ENCODE results near the gene NLGN1.
"Not testable (repeated sequence)": the region's sequence is repeated elsewhere in the genome, so short reads cannot be mapped to it uniquely, and the experiment has no call there.

NLGN1 gene

GRCh38 chr3:173439004-173439403 is 41.5 kb downstream of the NLGN1 start:
- no peak for DNase-seq

- DNase-seq, result no peak
These were observed 43.0 kb downstream of the NLGN1 start for GRCh38 chr3:173440514-173440913.

- DNase-seq, result not testable (repeated sequence)
These were observed 54.0 kb downstream of the NLGN1 start for GRCh38 chr3:173451561-173451960.

GRCh38 chr3:173463250-173463649 is 65.7 kb downstream of the NLGN1 start:
- DNase-seq, result no peak

GRCh38 chr3:173465112-173465511 is 67.6 kb downstream of the NLGN1 start:
- DNase-seq, result no peak

GRCh38 chr3:173465898-173466678 is 68.5 kb downstream of the NLGN1 start:
- no peak for DNase-seq

GRCh38 chr3:173467501-173467900 is 70.0 kb downstream of the NLGN1 start:
- no peak for DNase-seq

- no peak for DNase-seq
These were observed 75.7 kb downstream of the NLGN1 start for GRCh38 chr3:173473237-173473636.

GRCh38 chr3:173479301-173479700 is 81.8 kb downstream of the NLGN1 start:
- no peak for DNase-seq

- no peak for DNase-seq
These were observed 104.5 kb downstream of the NLGN1 start for GRCh38 chr3:173501931-173502489.

- peak; percentile 34 for DNase-seq
These were observed 105.5 kb downstream of the NLGN1 start for GRCh38 chr3:173502983-173503568.

- DNase-seq, result no peak
These were observed 113.0 kb downstream of the NLGN1 start for GRCh38 chr3:173510565-173510964.

- no peak for DNase-seq
These were observed 115.6 kb downstream of the NLGN1 start for GRCh38 chr3:173513123-173513522.

GRCh38 chr3:173529062-173529711 is 131.6 kb downstream of the NLGN1 start:
- peak; percentile 36 for DNase-seq

- no peak for DNase-seq
These were observed 134.1 kb downstream of the NLGN1 start for GRCh38 chr3:173531602-173532001.

GRCh38 chr3:173538410-173538809 is 140.9 kb downstream of the NLGN1 start:
- no peak for DNase-seq

- DNase-seq, result not testable (repeated sequence)
These were observed 148.0 kb downstream of the NLGN1 start for GRCh38 chr3:173545590-173545989.

GRCh38 chr3:173547070-173547469 is 149.5 kb downstream of the NLGN1 start:
- no peak for DNase-seq

GRCh38 chr3:173548261-173548660 is 150.7 kb downstream of the NLGN1 start:
- DNase-seq, result no peak

GRCh38 chr3:173552526-173552925 is 155.0 kb downstream of the NLGN1 start:
- no peak for DNase-seq

GRCh38 chr3:173553635-173554280 is 156.2 kb downstream of the NLGN1 start:
- peak; percentile 2 for DNase-seq

GRCh38 chr3:173556546-173556945 is 159.0 kb downstream of the NLGN1 start:
- no peak for DNase-seq

GRCh38 chr3:173567997-173568396 is 170.5 kb downstream of the NLGN1 start:
- DNase-seq, result no peak

All from hematopoietic multipotent progenitor cell treated with erythropoietin and hydrocortisone succinate and interleukin-3 and kit ligand, for 8 days (in vitro differentiated cells).